HEK293 (cell line): Measurements from ENCODE around the gene NRIP1.

Experiments
- BCL11A ChIP-seq: fragments of 450-650 bp; formaldehyde crosslinking; IDR thresholded peaks from 2 replicates; pipeline ENCODE4 v1.5.1; 2016; ENCODE audit warnings: low read depth, missing biosample characterization, missing genetic modification characterization
- CTCF ChIP-seq: fragments of 450-650 bp; formaldehyde crosslinking; IDR thresholded peaks from 2 replicates; pipeline ENCODE4 v1.5.1; 2016; ENCODE audit warnings: missing biosample characterization, missing genetic modification characterization
- PRDM2 ChIP-seq: fragments of 450-650 bp; formaldehyde crosslinking; IDR thresholded peaks from 2 replicates; pipeline ENCODE4 v1.5.1; 2016; ENCODE audit warnings: missing biosample characterization, missing genetic modification characterization, borderline replicate concordance
- YY1 ChIP-seq: fragments of 450-650 bp; formaldehyde crosslinking; IDR thresholded peaks from 2 replicates; pipeline ENCODE4 v1.5.1; 2018; ENCODE audit warnings: missing biosample characterization, missing genetic modification characterization
- ZBTB48 ChIP-seq: fragments of 450-650 bp; formaldehyde crosslinking; IDR thresholded peaks from 2 replicates; pipeline ENCODE4 v1.5.1; 2016; ENCODE audit warnings: missing biosample characterization, missing genetic modification characterization
- ZFP37 ChIP-seq: fragments of 450-650 bp; formaldehyde crosslinking; IDR thresholded peaks from 2 replicates; pipeline ENCODE4 v1.5.1; 2016; ENCODE audit warnings: missing biosample characterization, missing genetic modification characterization
- ZNF558 ChIP-seq: fragments of 450-650 bp; formaldehyde crosslinking; IDR thresholded peaks from 2 replicates; pipeline ENCODE4 v1.5.1; 2016; ENCODE audit warnings: missing biosample characterization, missing genetic modification characterization
- ZNF777 ChIP-seq: fragments of 450-650 bp; formaldehyde crosslinking; IDR thresholded peaks from 2 replicates; pipeline ENCODE4 v1.5.1; 2017; ENCODE audit warnings: missing biosample characterization, missing genetic modification characterization, borderline replicate concordance
- ZSCAN5A ChIP-seq: fragments of 450-650 bp; formaldehyde crosslinking; IDR thresholded peaks from 2 replicates; pipeline ENCODE4 v1.5.1; 2016; ENCODE audit warnings: missing biosample characterization, missing genetic modification characterization
- TF ChIP-seq, protein P1 (sequence below): fragments of 450-650 bp; formaldehyde crosslinking; IDR thresholded peaks from 2 replicates; pipeline ENCODE4 v1.5.1; 2016; ENCODE audit warnings: missing biosample characterization, missing genetic modification characterization, low read depth

DNA sequence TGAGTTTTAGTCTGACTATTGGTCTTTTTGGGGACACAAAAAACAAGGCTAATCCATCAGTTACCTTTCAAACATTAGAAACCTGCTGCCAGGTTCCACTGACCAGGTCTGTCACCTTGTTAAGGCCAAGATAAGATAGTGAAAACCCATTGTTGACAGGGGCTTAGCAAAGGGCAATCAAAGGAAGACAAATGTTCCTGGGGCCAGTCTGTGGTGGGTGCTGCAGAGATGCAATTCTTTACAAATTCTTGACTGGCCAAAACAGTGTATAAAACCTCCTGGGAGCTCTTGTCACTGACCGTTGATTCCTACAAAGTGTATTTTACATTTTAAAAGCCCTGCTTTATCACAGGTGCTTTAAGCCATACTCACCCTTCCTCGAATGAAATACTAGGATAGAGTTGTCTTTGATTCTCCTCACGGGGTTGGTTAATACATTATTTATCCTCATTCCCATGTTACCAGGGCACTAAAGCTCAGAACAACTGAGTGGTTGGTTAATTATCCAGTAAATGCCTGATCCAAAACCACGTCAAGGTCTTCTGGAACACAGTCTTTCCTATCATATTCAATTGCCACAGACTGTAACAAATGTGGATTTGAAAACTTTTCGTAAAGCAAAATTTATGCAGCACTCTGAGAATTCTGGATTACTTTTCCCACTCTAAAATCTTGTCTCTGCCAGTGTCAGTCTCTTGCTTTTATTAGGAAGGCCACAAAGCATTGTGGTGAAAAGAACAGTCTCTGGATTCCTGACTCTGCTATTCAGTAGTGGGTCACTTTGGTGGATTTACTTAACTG is 77.2 kb downstream of the NRIP1 start:
- TF ChIP-seq PRDM2 (tag by site-specific recombination), result no peak
- TF ChIP-seq BCL11A (tag by site-specific recombination), result no peak
- no peak for TF ChIP-seq ZFP37
- TF ChIP-seq ZSCAN5A, result no peak
- no peak for TF ChIP-seq ZNF558 (tag by site-specific recombination)
- TF ChIP-seq CTCF (tag by site-specific recombination), result no peak
- TF ChIP-seq YY1 (tag by site-specific recombination), result no peak
- no peak for TF ChIP-seq ZNF777
- TF ChIP-seq, protein P1, sequence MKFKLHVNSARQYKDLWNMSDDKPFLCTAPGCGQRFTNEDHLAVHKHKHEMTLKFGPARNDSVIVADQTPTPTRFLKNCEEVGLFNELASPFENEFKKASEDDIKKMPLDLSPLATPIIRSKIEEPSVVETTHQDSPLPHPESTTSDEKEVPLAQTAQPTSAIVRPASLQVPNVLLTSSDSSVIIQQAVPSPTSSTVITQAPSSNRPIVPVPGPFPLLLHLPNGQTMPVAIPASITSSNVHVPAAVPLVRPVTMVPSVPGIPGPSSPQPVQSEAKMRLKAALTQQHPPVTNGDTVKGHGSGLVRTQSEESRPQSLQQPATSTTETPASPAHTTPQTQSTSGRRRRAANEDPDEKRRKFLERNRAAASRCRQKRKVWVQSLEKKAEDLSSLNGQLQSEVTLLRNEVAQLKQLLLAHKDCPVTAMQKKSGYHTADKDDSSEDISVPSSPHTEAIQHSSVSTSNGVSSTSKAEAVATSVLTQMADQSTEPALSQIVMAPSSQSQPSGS (tag by site-specific recombination), result no peak
- TF ChIP-seq ZBTB48 (tag by site-specific recombination), result no peak
